ENCODE data around the gene TM4SF4. TPM values are rescaled to one million over a fixed set of nuclear protein-coding genes. Genes with fewer than 3 reads are reported as not detected.

TM4SF4 gene
- total RNA-seq, 1 donor from 2014 or later = not detected

DNA sequence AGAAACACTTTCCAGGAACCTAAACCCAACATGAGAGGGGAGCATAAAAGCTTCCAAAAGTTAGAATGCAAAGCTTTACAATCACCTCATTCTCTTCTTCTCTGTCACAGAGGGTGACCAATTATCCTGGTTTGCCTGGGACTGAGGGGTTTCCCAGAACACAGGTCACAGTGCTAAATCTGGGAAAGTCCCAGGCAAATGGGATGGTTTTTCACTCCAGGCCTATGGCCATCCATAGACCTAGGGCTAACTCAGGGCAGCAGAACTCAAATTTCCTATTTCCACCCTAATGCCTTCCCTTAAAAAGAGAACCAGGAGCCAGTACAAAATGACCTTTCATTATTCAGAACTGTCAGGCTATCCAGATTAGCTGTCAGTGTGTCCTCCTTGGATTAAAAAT lies 77.0 kb downstream of the TM4SF4 start:
- TF ChIP-seq, protein P1, sequence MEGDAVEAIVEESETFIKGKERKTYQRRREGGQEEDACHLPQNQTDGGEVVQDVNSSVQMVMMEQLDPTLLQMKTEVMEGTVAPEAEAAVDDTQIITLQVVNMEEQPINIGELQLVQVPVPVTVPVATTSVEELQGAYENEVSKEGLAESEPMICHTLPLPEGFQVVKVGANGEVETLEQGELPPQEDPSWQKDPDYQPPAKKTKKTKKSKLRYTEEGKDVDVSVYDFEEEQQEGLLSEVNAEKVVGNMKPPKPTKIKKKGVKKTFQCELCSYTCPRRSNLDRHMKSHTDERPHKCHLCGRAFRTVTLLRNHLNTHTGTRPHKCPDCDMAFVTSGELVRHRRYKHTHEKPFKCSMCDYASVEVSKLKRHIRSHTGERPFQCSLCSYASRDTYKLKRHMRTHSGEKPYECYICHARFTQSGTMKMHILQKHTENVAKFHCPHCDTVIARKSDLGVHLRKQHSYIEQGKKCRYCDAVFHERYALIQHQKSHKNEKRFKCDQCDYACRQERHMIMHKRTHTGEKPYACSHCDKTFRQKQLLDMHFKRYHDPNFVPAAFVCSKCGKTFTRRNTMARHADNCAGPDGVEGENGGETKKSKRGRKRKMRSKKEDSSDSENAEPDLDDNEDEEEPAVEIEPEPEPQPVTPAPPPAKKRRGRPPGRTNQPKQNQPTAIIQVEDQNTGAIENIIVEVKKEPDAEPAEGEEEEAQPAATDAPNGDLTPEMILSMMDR (IDR thresholded peaks at IDR 0.05; ENCODE audit: insufficient read depth, low read length, poor library complexity, severe bottlenecking) = no peak
- DNase-seq (ENCODE audit: low read depth) = no peak
- Histone ChIP-seq H3K4me3 (ENCODE audit: low read depth, low read length) (no peak overlapping the region), H3K27me3 (ENCODE audit: control insufficient read depth, insufficient read depth, low read length) (no peaks in the 10 kb centered on the region), H3K36me3 (ENCODE audit: control insufficient read depth, insufficient read depth, low read length) (no peaks in the 10 kb centered on the region)

DNA sequence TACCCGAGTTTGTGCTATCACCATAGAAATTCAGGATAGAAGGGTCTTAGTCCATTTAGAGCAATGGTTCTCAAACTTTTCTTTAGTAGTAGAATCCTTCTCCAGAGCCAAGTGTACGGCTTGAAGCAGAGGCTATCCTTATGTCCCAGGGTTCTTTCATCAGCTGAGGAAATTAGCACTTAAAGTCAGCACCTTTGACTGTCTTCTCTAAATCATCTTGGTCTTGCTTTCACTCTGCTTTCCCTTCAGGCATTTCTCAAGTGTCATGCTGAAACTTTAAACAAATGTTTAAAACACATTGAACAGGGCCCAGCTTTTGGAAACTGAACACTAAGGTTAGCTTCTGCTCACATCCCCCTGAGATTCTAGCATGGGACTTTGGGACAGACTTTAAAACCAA lies 78.2 kb downstream of the TM4SF4 start:
- H3K36me3 ChIP-seq (ENCODE audit: control insufficient read depth, insufficient read depth, low read length) = no peaks in the 10 kb centered on the region
- DNase-seq (ENCODE audit: low read depth) = no peak
- H3K4me3 ChIP-seq (ENCODE audit: low read depth, low read length) = no peak overlapping the region
- TF ChIP-seq, protein P1 (IDR thresholded peaks at IDR 0.05; ENCODE audit: insufficient read depth, low read length, poor library complexity, severe bottlenecking) = no peak
- no peaks in the 10 kb centered on the region for H3K27me3 ChIP-seq (ENCODE audit: control insufficient read depth, insufficient read depth, low read length)

Other genes with a start within 250 kb of the TM4SF4 start
- gene TM4SF18, start 141.1 kb upstream of the TM4SF4 start, total RNA-seq = 0.21 TPM in 1 of 2 replicates, not detected in the other
- gene TM4SF1, start 97.0 kb upstream of the TM4SF4 start, total RNA-seq = 43.0 and 43.2 TPM in 2 replicates
- 42.1 and 50.4 TPM in 2 replicates for gene WWTR1, start 183.3 kb downstream of the TM4SF4 start, total RNA-seq